Glutamatergic neuron (in vitro differentiated cells): ENCODE results near the gene CXCR4. TPM values are rescaled to one million over a fixed set of nuclear protein-coding genes. Genes with fewer than 3 reads are reported as not detected.

Experiments used
- DNase-seq: peaks from one replicate; pipeline ENCODE4 v3.0.0; 2022
- H3K27ac Mint-ChIP-seq: one replicate; pipeline ENCODE4 v1.8.0; 2020; ENCODE audit warnings: mild to moderate bottlenecking, mixed read lengths, inconsistent platforms; ENCODE audit not compliant: unreplicated experiment
- H3K27me3 Mint-ChIP-seq: one replicate; pipeline ENCODE4 v1.8.0; 2020; ENCODE audit warnings: mild to moderate bottlenecking, moderate library complexity, mixed read lengths, inconsistent platforms; ENCODE audit not compliant: unreplicated experiment
- H3K36me3 Mint-ChIP-seq: one replicate; pipeline ENCODE4 v1.8.0; 2020; ENCODE audit warnings: mild to moderate bottlenecking, mixed read lengths, inconsistent platforms; ENCODE audit not compliant: unreplicated experiment
- H3K4me1 Mint-ChIP-seq: one replicate; pipeline ENCODE4 v1.8.0; 2020; ENCODE audit warnings: mild to moderate bottlenecking, low read depth, mixed read lengths, inconsistent platforms; ENCODE audit not compliant: unreplicated experiment
- H3K4me3 Mint-ChIP-seq: one replicate; pipeline ENCODE4 v1.8.0; 2020; ENCODE audit warnings: mild to moderate bottlenecking, mixed read lengths, inconsistent platforms; ENCODE audit not compliant: unreplicated experiment
- H3K9me3 Mint-ChIP-seq: one replicate; pipeline ENCODE4 v1.8.0; 2020; ENCODE audit warnings: mild to moderate bottlenecking, moderate library complexity, mixed read lengths, inconsistent platforms; ENCODE audit not compliant: unreplicated experiment
- total RNA-seq: library from RNA; stranded (reverse); fragmentation: NEBNext Ultra II Directional; extraction: Animal tissue kit (Norgen Biotek cat#: 25700); gene quantifications from one replicate; pipeline ENCODE4 v1.2.1, GENCODE V29; 2021; ENCODE audit not compliant: unreplicated experiment
- TF ChIP-seq, protein P1 (sequence below): fragments of 200-600 bp; sonication (generic); IDR thresholded peaks from one replicate; pipeline ENCODE4 v1.5.0; 2021; ENCODE audit not compliant: partially characterized antibody, unreplicated experiment

The CXCR4 gene
- total RNA-seq, 1 donor from 2014 or later = 215 TPM

DNA sequence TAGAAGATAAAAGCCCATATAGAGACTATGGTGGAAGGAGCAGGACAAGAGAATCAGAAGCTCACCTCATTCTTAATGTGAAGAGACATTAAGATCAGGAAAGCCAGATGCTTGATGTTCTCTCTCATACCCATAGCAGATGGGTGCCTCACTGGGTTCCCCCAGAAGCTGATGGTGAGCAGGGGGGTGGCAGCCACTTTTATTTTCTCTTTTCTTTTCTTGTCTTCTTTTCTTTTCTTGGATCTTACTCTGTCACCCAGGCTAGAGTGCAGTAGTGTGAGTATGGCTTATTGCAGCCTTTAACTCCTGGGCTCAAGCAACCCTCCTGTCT, 14.8 kb upstream of the CXCR4 start:
- DNase-seq = no peak
- Mint-ChIP-seq H3K36me3 (no peaks in the 10 kb centered on the region), H3K4me1 (peaks cover 8% of the 10 kb centered on the region), H3K4me3 (no peak overlapping the region), H3K27ac (no peak overlapping the region), H3K27me3 (peaks cover 4% of the 10 kb centered on the region), H3K9me3 (peaks cover 5% of the 10 kb centered on the region)
- TF ChIP-seq, protein P1, sequence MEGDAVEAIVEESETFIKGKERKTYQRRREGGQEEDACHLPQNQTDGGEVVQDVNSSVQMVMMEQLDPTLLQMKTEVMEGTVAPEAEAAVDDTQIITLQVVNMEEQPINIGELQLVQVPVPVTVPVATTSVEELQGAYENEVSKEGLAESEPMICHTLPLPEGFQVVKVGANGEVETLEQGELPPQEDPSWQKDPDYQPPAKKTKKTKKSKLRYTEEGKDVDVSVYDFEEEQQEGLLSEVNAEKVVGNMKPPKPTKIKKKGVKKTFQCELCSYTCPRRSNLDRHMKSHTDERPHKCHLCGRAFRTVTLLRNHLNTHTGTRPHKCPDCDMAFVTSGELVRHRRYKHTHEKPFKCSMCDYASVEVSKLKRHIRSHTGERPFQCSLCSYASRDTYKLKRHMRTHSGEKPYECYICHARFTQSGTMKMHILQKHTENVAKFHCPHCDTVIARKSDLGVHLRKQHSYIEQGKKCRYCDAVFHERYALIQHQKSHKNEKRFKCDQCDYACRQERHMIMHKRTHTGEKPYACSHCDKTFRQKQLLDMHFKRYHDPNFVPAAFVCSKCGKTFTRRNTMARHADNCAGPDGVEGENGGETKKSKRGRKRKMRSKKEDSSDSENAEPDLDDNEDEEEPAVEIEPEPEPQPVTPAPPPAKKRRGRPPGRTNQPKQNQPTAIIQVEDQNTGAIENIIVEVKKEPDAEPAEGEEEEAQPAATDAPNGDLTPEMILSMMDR = no peak

DNA sequence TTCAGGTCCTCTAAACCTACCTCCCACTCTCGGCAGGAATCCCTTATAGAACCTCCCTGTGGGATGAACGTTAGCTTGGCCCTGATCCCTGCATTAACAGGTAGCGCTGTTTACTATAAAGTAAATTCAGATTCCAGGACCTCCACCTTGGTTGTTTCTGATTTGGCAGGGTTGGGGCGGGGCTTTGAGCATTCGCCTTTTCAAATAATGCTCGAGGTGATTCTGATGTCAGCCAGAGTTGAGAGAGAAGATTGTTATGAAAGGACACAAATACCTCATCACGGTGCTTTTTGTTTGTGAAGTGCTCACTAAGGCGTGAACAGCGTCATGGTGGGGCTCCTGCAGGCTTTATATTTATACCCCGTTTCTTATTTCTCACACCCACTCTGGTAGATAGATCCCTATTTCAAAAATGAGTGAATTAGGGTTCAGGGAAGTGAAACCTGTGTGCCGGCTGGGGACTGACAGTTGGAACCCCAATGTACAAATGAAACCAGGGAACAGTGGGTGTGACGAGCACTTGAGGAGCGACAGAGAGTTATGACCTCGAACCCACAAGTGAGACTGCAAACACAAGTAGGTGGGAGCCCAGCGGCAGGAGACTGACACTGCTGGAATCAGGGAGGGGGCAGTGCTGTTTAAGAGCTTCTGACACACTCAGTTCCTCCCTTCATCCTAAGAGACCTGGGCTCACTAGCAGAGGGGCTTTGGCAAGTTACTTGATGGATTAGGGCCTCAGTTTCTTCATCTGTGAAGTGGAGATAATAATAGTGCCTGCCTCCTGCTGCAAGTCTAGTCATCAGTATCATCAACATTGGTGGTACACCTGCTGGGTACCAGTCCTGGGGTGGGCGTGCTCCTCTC, 14.2 kb upstream of the CXCR4 start:
- TF ChIP-seq, protein P1 = no peak
- no peak overlapping the region for H3K4me3 Mint-ChIP-seq
- no peak for DNase-seq
- peaks cover 14% of the 10 kb centered on the region for H3K4me1 Mint-ChIP-seq
- no peaks in the 10 kb centered on the region for H3K36me3 Mint-ChIP-seq
- no peak overlapping the region for H3K27ac Mint-ChIP-seq
- peaks cover 6% of the 10 kb centered on the region for H3K27me3 Mint-ChIP-seq
- H3K9me3 Mint-ChIP-seq = peaks cover 5% of the 10 kb centered on the region

DNA sequence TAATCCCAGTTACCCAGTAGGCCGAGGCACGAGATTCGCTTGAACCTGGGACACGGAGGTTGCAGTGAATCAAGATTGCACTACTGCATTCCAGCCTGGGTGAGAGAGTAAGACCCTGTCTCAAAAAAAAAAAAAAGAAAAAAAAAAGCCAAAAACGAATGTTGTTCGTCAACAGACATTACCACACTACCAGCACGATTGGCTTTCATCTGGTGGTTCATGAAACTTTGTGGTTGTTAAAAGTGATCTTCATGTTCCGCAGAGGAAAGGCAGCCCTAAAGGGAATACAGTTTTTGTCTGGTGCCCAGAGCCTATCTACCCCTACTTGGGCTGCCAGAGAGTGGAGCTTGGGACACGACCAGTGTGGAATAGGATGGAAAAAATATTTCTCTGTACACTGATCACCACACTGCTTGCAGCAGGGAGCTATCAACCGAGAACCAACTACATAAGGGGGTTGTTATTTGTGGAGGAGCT, 13.6 kb upstream of the CXCR4 start:
- Mint-ChIP-seq H3K27ac (no peak overlapping the region), H3K9me3 (peaks cover 5% of the 10 kb centered on the region), H3K4me1 (peaks cover 18% of the 10 kb centered on the region), H3K27me3 (peaks cover 7% of the 10 kb centered on the region), H3K36me3 (no peaks in the 10 kb centered on the region), H3K4me3 (no peak overlapping the region)
- TF ChIP-seq, protein P1 = no peak
- DNase-seq = no peak

DNA sequence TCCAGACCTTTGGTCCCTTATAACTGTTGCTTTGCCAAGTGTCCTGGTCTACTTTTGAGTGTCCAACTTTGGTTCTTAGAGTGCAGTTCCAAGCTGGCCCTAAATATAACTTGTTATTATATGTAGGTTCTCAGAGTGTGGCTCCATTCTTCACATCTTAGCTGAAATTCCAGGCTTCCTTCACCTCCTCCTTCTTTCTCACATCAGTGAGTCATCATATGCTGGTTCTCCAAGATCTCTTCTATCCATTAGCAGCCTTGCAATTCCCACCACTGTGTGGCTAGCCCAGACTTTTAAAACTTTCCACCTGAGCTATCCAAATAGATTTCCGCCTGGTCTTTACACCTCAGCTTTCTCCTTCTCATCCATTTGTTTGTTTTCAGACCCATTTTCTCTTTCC, 12.6 kb upstream of the CXCR4 start:
- DNase-seq = no peak
- Mint-ChIP-seq H3K27me3 (peaks cover 8% of the 10 kb centered on the region), H3K36me3 (no peaks in the 10 kb centered on the region), H3K27ac (no peak overlapping the region), H3K4me1 (peaks cover 27% of the 10 kb centered on the region), H3K9me3 (peaks cover 5% of the 10 kb centered on the region), H3K4me3 (no peak overlapping the region)
- TF ChIP-seq, protein P1 = no peak

DNA sequence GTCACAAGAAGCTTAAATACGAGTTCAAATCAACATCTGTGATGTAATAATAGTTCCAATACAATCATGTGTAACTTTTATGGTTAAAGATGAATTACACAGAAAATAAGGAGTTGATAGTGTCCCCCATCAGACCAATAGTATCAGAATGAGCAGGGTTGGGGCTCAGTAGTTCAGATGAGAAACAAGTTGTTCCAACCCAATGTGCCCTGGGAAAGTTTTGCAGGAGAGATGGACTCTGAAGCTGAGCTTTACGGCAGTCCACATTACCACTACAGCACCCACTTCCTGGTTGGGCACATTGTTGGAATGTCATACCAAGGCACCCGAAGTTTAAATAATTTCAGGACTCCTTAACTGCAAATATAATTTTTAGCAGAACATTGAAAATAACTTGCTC, 12.1 kb upstream of the CXCR4 start:
- peaks cover 5% of the 10 kb centered on the region for H3K9me3 Mint-ChIP-seq
- H3K4me1 Mint-ChIP-seq = peaks cover 27% of the 10 kb centered on the region
- H3K4me3 Mint-ChIP-seq = no peak overlapping the region

More for the DNA sequence above, 12.1 kb upstream of the CXCR4 start:
- no peaks in the 10 kb centered on the region for H3K36me3 Mint-ChIP-seq
- H3K27me3 Mint-ChIP-seq = peaks cover 8% of the 10 kb centered on the region
- DNase-seq = no peak
- TF ChIP-seq, protein P1 = no peak
- no peak overlapping the region for H3K27ac Mint-ChIP-seq
